ENCODE measurements around the gene RSPH3.
"Not testable (repeated sequence)": the region's sequence is repeated elsewhere in the genome, so short reads cannot be mapped to it uniquely, and the experiment has no call there.

The RSPH3 gene

DNA sequence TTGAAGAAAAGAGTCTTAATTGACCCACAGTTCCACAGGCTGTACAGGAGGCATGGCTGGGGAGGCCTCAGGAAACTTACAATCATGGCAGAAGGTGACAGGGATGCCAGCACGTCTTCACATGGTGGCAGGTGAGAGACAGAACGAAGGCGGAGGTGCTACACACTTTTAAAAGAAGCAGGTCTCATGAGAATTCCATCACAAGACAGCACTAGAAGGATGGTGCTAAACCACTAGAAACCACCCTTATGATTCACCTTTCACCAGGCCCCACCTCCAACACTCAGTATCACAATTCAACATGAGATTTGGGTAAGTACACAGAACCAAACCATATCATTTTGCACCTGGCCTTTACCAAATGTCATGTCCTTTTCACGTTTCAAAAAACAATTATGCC is 23.9 kb upstream of the RSPH3 start:
- DNase-seq (ENCODE audit: low read depth), result no peak

DNA sequence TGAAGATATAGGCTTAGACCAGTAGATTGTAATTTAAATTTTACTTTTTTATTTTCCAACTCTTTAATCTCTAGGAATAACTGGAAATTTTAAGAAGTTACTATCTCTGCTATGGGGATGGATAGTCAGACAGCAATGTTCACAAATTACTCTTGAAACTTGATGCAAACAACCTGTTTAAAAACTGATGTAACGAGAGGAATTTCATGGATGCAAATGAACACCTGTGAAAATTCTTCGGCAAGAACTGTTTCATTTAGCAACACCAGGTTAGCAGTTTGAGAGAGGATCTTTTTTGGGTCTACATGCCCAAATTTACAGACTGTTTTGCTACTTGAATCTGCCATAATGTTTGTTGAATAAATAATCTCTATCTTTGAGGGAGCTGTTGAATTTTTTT is 20.0 kb upstream of the RSPH3 start:
- no peak for DNase-seq (ENCODE audit: low read depth)

DNA sequence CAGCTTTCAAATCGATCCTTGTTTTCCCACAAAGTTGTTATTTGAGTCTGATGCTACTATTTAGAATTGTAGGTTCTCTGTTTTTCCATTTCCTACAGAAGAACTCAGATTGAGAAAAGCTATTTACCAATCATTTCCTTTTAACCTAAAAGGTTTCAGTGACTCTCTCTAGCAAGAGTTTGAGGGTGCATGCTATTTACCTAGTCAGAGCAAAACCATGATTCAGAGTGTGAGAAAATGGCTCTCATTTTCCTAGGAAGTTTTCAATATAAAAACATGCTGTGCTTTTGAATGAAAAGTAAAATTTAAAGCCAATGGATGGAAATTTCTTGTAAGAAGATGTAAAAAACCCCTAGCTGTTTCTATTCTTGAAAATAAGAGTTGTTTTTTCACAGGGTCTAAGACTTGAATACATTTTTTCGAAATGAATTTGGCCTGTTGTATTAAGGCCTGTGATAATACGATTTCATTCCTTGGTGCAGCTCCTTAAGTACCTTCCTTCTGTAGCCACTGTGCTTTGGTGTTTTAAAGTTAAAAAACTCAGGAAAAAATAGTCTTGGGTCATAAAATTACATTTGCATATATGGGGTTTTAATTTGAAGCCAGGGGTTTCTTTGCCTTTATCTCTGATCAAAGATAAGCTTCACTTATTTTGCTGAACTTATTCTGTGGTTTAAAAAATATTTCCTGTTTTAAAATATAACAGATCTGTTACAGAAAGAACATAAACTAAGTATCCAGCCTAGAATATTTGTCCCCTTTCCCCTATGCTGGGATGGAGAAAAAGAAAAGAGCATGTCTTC is 18.0 kb upstream of the RSPH3 start:
- no peak for DNase-seq (ENCODE audit: low read depth)

DNA sequence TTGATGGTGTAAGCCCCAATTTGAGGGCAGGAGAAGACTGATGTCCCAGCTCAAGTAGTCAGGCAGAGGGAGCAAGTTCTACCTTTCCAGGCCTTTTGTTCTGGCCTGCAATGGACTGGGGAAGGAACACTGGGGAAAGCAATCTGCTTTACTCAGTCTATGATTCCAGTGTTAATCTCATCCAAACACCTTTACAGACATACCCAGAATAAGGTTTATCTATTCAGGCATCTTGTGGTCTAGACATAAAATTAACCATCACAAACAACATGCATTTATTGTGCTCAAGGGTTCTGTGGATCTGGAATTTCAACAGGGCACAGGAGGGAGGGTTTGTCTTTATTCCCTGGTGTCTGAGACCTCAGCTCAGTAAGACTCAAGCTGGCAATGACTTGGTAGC is 14.4 kb upstream of the RSPH3 start:
- no peak for DNase-seq (ENCODE audit: low read depth)

DNA sequence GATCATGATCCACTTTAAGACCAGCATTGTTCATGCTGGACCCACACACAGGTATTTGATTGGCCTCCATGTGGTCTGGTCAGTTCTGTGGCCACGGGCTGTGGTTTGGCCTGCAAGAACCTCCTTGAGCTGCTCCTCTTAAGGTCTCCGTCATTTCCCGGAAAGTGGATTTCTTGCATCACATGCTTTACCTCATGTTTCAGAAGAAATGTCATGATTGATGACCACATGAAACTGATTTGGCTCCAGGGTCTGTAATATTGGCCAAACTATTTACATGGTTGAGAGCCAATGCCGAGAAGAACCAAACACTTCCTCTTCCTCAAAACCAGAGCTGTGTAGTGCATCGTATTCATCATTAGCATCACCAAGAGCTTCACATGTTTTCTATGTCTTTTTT is 13.2 kb upstream of the RSPH3 start:
- no peak for DNase-seq (ENCODE audit: low read depth)

DNA sequence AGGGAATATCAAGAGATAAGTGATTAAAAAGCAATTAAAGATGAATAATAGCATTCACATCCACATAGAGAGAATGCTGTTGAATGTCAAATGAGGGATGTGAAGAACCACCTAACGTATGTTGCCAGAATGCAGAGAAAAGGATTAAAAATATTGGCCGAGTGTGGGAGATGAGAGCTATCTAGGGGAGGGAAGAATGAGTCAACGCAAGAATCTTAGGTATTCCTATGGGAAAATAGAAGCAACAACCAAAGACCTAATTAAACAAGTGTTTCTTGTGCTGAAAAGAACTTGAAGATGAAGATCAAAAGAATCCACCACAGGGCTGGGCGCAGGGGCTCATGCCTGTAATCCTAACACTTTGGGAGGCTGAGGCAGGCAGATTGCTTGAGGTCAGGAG is 12.2 kb upstream of the RSPH3 start:
- DNase-seq (ENCODE audit: low read depth), result no peak

DNA sequence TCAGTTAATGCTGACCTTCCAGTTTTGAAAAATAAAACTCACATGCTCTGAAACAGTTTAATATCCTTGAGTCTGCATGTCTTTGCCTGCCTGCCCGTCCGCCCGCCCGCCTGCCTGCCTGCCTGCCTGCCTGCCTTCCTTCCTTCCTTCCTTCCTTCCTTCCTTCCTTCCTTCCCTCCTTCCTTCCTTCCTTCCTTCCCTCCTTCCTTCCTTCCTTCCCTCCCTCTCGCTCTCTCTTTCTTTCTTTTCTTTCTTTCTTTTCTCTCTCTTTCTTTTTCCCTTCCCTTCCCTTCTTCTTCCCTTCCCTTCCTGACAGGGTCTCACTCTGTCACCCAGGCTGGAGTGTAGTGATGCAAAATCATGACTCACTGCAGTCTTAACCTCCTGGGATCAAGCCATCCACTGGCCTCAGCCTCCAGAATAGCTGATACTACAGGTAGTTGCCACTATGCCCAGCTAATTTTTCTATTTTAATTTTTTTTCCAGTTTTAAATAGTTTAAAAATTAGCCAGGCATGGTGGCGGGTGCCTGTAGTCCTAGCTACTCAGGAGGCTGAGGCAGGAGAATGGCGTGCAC is 10.1 kb upstream of the RSPH3 start:
- DNase-seq (ENCODE audit: low read depth), result not testable (repeated sequence)

DNA sequence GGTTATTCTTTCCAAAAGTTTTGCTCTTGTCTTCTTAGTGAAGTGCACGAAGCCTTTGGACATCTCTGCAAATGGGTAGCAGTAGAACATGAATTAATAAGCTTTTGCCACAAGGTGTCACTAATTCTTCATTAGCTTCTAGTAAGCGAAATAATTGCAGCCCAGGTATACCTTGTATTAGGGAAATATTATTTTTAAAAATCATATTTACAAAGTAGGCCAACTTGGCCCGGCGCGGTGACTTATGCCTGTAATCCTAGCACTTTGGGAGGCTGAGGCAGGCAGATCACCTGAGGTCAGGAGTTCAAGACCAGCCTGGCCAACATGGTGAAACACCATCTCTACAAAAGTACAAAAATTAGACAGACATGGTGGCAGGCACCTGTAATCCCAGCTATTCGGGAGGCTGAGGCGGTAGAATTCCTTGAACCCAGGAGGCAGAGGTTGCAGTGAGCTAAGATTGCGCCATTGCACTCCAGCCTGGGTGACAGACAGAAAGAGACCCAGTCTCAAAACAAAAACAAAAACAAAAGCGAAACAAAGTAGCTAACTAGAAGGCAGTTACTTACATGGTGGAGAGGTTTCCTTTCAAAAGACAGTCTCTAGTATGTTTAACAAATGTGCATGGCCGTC is 8.8 kb upstream of the RSPH3 start:
- DNase-seq (ENCODE audit: low read depth), result no peak

DNA sequence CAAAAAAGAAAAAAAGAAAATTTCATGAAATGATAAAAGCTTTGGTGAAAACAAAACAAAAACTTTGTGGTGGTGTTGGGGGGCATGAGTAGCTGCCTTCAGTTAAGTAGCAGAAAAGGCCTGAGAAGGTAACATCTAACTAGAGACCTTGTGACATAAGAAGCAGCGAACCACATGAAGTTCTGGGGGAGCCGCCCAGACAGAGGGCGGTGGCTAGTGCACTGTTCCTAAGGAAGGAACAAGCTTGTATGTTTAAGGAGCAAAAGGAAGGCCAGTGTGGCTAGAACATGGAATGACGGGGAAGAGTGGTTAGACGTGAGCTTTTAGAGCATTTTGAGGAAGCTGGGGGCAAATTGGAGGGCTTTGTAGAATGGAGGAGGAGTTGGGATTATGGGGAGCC is 7.5 kb upstream of the RSPH3 start:
- DNase-seq (ENCODE audit: low read depth), result no peak

DNA sequence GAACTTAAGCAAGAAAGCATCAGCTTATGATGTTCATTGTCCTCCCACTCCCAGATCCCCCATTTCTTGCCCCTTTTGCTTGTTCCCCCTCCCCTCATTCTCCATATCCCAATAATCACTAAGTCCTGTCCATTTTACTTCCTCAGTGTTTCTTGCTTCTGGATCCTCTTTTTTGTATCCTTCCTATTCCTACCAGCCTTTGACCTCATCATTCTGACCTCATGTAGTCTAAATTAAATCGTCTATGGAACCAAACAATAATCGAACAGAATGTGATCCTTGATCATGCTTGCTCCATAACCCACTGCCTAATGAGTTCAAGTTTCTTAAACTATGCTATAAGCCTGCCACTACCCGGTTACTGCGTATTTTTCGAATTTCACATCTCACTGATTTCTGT is 5.4 kb upstream of the RSPH3 start:
- DNase-seq (ENCODE audit: low read depth), result no peak

DNA sequence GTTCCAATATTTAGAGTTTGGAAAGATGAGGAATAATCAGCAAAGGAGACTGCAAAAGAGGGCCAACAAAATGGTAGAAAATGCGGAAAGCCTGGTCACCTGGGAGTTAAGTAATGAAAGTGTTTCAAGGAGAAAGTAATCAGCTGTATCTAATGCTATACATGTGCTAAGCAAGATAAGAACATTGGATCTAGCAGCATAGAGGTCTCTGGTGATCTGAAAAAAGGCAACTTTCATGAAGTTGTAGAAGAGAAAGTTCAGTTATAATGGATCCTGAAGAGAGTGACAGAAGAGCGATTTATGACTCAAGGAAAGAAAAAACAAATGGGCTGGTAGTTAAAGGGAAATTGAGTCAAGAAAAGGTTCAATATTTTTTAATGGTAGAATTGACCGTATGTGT is 4.6 kb upstream of the RSPH3 start:
- DNase-seq (ENCODE audit: low read depth), result no peak

DNA sequence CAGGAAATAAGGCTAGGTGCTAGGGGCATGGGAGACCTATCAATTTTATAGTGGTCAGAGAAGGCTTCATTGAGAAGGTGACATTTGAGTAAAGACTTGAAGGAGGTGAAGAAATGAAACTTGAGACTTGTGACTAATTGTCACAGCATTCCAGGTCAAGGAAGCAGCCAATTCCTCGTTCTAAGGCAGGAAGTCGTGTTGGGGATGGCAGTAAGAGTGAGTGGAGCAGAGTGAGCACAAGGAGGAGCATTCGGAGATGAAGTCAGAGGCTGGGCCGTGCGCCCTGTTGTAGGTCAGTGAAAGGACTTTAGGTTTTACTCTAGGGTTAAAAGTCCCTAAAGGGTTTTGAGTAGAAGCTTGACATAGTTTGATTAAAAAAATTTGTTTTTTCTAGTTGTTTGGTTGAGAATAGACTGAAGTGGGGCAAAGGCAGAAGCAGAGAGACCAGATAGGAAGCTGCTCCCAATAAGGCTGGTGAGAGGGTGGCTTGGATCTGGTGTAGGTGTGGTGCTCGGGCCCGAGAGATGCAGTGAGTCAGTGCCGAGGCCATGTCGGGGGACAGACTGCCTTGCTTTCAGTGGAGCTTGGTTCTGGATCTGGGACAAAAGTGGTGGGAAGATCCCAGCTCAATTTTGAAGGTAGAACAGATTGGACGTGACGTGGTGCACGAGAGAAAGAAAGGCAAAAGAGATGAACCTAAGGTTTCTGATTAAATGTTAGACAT is 2.6 kb upstream of the RSPH3 start:
- no peak for DNase-seq (ENCODE audit: low read depth)

DNA sequence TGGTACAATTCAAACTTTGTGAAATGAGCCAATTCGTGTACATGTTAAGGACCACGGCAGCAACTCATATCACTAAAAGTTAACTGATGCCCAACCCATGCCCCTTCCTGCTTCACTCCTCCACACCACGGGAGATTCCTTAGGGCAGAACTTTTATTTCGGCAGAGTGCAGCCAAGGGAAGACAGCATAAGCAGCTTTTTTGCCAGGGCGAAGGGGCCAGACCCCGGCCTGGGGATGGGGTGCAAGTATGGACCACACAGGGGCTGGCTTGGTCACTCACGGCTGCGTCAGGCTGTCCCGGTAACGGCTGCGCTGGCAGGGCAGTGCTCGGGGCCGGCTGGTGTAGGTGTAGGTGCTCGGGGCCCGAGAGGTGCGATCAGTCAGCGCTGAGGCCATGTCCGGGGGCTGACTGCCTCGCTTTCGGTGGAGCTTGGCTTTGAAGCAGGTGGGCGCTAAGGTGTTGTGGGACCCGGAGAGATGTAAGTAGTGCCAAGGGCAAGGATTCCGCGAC is 792 bp downstream of the RSPH3 start:
- no peak for DNase-seq (ENCODE audit: low read depth)

DNA sequence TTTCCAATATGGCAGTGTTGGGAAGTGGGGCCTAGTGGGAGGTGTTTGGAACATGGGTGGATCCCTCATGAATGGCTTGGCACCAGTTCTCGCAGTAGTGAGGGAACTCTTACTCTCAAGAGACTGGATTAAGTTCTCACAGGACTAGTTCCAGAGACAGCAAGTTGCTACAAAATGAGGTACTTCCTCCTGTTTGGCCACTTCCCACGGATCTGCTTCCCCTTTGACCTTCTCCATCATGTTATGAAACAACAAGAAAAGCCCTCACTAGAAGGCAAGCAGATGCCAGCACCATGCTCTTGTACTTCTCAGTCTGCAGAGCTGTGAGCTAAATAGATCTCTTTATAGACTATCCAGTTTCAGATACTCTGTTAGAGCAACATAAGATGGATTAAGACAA is 3.1 kb downstream of the RSPH3 start:
- DNase-seq (ENCODE audit: low read depth), result no peak

DNA sequence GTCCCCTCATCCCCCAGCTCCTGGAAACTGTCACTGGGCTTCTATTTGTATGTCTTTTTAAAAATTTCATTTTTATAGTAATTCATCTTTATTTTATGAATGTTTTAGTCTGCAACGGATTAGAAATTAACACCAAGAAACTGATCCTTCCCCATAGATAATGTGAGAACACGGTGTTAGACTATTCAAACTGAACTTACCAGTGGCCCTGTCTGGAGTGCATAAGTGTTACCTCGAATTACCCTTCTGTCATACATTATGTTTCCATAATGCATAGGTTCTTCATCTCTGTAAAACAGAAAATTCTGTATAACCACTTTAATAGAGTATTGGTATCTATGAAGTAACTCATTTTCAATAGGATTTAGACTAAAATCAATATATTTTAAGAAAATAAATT is 6.4 kb downstream of the RSPH3 start:
- no peak for DNase-seq (ENCODE audit: low read depth)

DNA sequence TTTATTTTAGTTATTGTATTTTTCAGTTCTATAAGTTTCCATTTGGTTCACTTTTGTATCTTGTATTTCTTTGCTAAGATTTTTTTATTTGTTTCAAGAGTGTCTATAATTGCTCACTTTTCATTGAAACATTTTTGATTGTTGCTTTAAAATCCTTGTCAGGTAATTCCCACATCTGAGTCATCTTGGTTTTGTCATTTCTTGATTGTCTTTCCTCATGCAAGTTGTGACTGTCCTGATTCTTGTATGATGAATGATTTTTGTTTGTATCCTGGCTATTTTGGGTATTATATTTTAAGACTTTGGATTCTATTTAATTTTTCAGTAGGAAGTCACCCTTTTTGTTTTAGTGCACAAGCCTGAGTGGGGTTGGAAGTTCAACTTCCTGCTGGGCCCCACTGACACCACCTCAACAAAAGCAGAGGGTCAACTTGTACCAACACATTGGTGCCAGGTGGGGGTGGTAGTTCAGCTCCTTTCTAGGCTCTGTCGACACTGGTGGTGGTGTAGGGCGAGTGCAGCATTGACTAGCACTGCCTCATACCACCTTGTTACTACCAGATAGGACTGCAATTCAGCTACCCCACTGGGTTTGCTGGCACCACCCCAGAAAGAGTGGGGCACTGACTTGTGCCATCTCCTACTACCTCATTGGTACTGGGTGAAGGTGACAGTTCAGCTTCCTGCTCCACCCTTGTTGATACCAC is 8.8 kb downstream of the RSPH3 start:
- no peak for DNase-seq (ENCODE audit: low read depth)

DNA sequence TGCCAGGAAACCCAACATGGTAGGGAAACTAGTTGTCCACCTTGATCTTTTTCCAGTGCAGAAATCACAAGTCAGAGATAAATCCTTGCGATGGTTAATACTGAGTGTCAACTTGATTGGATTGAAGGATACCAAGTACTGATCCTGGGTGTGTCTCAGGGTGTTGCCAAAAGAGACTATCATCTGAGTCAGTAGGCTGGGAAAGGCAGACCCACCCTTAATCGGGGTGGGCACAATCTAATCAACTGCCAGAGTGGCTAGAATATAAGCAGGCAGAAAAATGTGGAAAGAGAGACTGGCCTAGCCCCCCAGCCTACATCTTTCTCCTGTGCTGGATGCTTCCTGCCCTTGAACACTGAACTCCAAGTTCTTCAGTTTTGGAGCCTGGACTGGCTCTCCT is 10.3 kb downstream of the RSPH3 start:
- not testable (repeated sequence) for DNase-seq (ENCODE audit: low read depth)

DNA sequence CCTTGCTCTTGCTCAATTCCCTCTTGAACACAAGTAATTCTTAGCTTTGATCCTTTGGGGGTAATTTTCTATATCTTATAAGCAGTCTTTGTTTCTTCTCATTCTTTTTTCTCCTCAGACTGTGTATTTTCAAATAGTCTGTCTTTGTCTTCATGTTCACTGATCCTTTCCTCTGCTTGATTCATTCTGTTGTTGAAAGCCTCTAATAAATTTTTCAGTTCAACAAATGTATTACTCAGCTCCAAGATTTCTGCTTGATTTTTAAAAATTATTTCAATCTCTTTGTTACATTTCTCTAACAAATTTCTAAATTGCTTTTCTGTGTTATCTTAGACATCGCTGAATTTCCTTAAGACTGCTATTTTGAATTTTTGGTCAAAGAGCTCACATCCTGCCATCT is 11.5 kb downstream of the RSPH3 start:
- DNase-seq (ENCODE audit: low read depth), result no peak

DNA sequence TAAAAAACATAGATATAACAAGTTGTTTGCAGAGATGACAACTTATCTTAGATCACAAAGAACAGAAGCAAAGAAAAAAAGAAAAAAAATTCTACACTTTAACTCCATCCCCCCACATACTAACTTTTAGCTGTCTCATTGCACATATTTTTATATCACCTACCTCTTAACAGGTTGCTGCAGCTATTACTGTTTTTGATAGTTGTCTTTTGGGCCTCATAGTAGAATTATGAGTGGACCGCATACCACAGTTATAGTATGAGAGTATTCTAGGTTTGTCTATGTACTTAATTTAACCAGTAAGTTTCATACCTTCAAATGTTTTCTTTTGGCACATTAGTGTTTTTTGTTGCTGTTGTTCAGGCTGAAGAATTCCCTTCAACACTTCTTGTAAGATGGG is 12.3 kb downstream of the RSPH3 start:
- DNase-seq (ENCODE audit: low read depth), result no peak

DNA sequence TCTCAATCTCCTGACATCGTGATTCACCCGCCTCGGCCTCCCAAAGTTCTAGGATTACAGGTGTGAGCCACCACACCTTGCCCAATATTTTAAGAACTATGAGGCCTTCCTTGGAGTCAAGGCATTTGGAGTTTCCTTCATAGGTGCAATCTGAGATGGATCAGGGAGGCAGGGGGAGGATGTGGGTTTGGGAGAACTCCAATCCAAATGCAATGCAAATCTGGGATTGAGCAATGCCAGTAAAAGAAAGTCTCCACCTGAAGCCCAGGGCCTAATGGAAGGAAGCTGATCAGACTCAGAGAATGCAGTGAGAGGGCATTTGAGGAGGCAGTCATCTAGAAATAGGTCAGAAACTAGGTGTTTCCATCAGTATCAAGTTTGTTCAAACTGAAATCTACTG is 21.2 kb downstream of the RSPH3 start:
- no peak for DNase-seq (ENCODE audit: low read depth)

DNA sequence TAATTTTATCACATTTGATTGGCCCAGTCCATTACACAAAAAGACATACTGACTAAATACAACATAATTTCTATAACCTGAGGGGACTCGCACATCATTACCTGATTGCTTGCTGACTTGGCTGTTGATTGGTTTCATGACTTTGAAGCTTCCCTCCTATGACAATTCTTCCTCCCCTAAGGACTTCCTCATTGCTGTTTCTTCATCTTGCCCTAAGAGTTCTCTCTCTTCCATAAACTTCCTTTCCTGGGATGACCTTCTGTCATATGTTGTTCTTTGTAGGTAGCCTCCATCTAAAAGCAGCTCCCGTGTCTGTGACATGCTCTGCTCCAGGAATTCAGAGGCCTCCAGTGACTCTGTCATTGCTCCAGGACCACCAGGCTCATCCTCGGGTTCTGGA is 22.6 kb downstream of the RSPH3 start:
- DNase-seq (ENCODE audit: low read depth), result no peak
